Esophagus squamous epithelium (tissue), 5 donors: Measurements from ENCODE around the gene INSC. TPM values are rescaled to one million over a fixed set of nuclear protein-coding genes. Genes with fewer than 3 reads are reported as not detected.

Experiments used
- DNase-seq: peaks from one replicate; lab custom pipeline; 2025; lab: John Stamatoyannopoulos, UW
- H3K27ac ChIP-seq, 4 donors: fragments of 200-600 bp; sonication (generic); one replicate each; pipeline ENCODE4 v1.5.1; 2016 to 2019; ENCODE audit warnings: mild to moderate bottlenecking in 1 of 4
- H3K27me3 ChIP-seq, 4 donors: fragments of 200-600 bp; sonication (generic); 1 replicate in 3 of 4; 2 replicates in 1 of 4; pipeline versions ENCODE4 v1.5.1 to v1.6.0; 2017 to 2021; ENCODE audit warnings: antibody characterized with exemption in 1 of 4
- H3K36me3 ChIP-seq, 3 donors: fragments of 200-600 bp; sonication (generic); one replicate each; pipeline ENCODE4 v1.5.1; 2016 to 2019
- H3K4me1 ChIP-seq, 3 donors: fragments of 200-600 bp; sonication (generic); one replicate each; pipeline ENCODE4 v1.5.1; 2017 to 2019
- H3K4me3 ChIP-seq, 4 donors: fragments of 200-600 bp; sonication (generic); 1 replicate in 3 of 4; 2 replicates in 1 of 4; pipeline ENCODE4 v1.5.1; 2016 to 2019; ENCODE audit warnings: mild to moderate bottlenecking in 2 of 4, moderate library complexity in 1 of 4
- H3K9me3 ChIP-seq, 3 donors: fragments of 200-600 bp; sonication (generic); one replicate each; pipeline ENCODE4 v1.5.1; 2016 to 2019
- CTCF ChIP-seq, 6 experiments: fragments of 450-650 bp in 4 of 6; fragments of 200-600 bp in 2 of 6; sonication (generic) in 2 of 6; IDR thresholded peaks; one replicate each; pipeline ENCODE4 v1.5.1; 2016 to 2019; ENCODE audit warnings: antibody characterized with exemption in 6 of 6, mild to moderate bottlenecking in 4 of 6, moderate library complexity in 4 of 6
- POLR2A ChIP-seq, 4 donors: fragments of 450-650 bp; IDR thresholded peaks; one replicate each; pipeline ENCODE4 v1.6.1; 2017; ENCODE audit warnings: antibody characterized with exemption in 4 of 4, mild to moderate bottlenecking in 4 of 4, moderate library complexity in 3 of 4
- WGBS, 2 donors: methylation state at CpG; one replicate each; pipeline ENCODE4 v1.1.5; 2018; 5-methylcytosine and 5-hydroxymethylcytosine counted together
- intact Hi-C: fragments of 100-400 bp; cut with DNase I; formaldehyde crosslinking; loops from one replicate; pipeline ENCODE4 v1.15.0; 2022
- total RNA-seq, 4 donors: library from RNA; depleted of rRNA; stranded (reverse); fragments of >200 nt; gene quantifications; one replicate each; pipeline ENCODE4 v1.1.0, GENCODE V29; 2016
- donor health status: DM: yes; HTN: yes; CAD: no.

INSC gene
- total RNA-seq, 4 donors from 2014 or later, result 0.30 to 0.38 TPM; not detected in 2

DNA sequence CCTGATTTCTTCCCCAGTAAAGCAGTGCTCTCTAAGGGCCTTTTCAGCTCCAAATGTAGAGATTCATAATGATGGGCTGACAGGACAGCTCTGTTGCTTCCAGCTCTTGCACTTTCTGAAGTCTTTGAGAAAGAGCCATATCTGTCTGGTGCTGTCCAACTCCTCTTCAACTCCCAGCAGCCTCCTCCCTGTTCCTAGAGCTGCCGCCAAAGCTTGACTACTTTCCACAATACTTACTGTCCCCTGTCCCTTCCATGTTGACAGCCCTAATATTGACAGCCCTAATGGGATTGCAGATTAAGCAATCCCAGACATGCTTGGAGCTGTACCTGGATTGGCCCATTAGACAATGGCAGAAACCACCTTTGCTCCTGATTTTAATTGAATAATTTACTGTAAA, 29.6 kb downstream of the INSC start:
- TF ChIP-seq CTCF (IDR thresholded peaks at IDR 0.05), result no peak
- TF ChIP-seq POLR2A (IDR thresholded peaks at IDR 0.05), result no peak
- WGBS, 2 donors, result 64 to 75% methylated on average over 1 of the region's 1 CpG
- no peak overlapping the region for H3K4me3 ChIP-seq
- no peak overlapping the region for H3K27ac ChIP-seq
- no peaks in the 10 kb centered on the region for H3K27me3 ChIP-seq
- DNase-seq, result no peak
- intact Hi-C loops, result no loop called here
- H3K36me3 ChIP-seq, result no peaks in the 10 kb centered on the region
- no peaks in the 10 kb centered on the region for H3K4me1 ChIP-seq
- H3K9me3 ChIP-seq, result no peaks in the 10 kb centered on the region

- 0 to 45% methylated on average over 1 to 2 of the region's 2 CpGs for WGBS, 2 donors
- H3K27ac ChIP-seq, result no peak overlapping the region
- H3K9me3 ChIP-seq, result no peaks in the 10 kb centered on the region
- TF ChIP-seq CTCF (IDR thresholded peaks at IDR 0.05), result no peak
- no peak for DNase-seq
- no peaks in the 10 kb centered on the region for H3K27me3 ChIP-seq
- H3K4me1 ChIP-seq, result no peaks in the 10 kb centered on the region
- intact Hi-C loops, result no loop called here
- H3K4me3 ChIP-seq, result no peak overlapping the region
- no peaks in the 10 kb centered on the region for H3K36me3 ChIP-seq
Measured at GRCh38 chr11:15145151-15145550, 30.4 kb downstream of the INSC start.

GRCh38 chr11:15145615-15146014, 30.9 kb downstream of the INSC start:
- Histone ChIP-seq H3K27ac (no peak overlapping the region), H3K27me3 (no peaks in the 10 kb centered on the region), H3K4me1 (no peaks in the 10 kb centered on the region), H3K36me3 (no peaks in the 10 kb centered on the region), H3K4me3 (no peak overlapping the region), H3K9me3 (no peaks in the 10 kb centered on the region)
- TF ChIP-seq CTCF (IDR thresholded peaks at IDR 0.05) (no peak), POLR2A (IDR thresholded peaks at IDR 0.05) (no peak)
- intact Hi-C loops, result no loop called here
- no peak for DNase-seq
- WGBS, 2 donors, result 57 to 78% methylated on average over 1 of the region's 1 CpG

GRCh38 chr11:15146271-15147003, 31.7 kb downstream of the INSC start:
- no peak overlapping the region for H3K4me3 ChIP-seq
- H3K9me3 ChIP-seq, result no peaks in the 10 kb centered on the region
- TF ChIP-seq CTCF (IDR thresholded peaks at IDR 0.05), result no peak
- TF ChIP-seq POLR2A (IDR thresholded peaks at IDR 0.05), result no peak
- no peaks in the 10 kb centered on the region for H3K27me3 ChIP-seq
- no peak for DNase-seq
- H3K36me3 ChIP-seq, result no peaks in the 10 kb centered on the region
- WGBS, 2 donors, result 39 to 54% methylated on average over 3 of the region's 3 CpGs
- no peak overlapping the region for H3K27ac ChIP-seq
- intact Hi-C loops, result no loop called here
- no peaks in the 10 kb centered on the region for H3K4me1 ChIP-seq

- no peak for DNase-seq
- H3K9me3 ChIP-seq, result no peaks in the 10 kb centered on the region
- no peaks in the 10 kb centered on the region for H3K4me1 ChIP-seq
- no peaks in the 10 kb centered on the region for H3K36me3 ChIP-seq
- WGBS, 2 donors, result 62 to 73% methylated on average over 3 of the region's 4 CpGs
- H3K27ac ChIP-seq, result no peak overlapping the region
- H3K27me3 ChIP-seq, result no peaks in the 10 kb centered on the region
- no peak overlapping the region for H3K4me3 ChIP-seq
- intact Hi-C loops, result no loop called here
- TF ChIP-seq CTCF (IDR thresholded peaks at IDR 0.05) (no peak), POLR2A (IDR thresholded peaks at IDR 0.05) (no peak)
Measured at GRCh38 chr11:15148169-15148568, 33.4 kb downstream of the INSC start.
